ENCODE data around the gene PICALM.

PICALM gene

DNA sequence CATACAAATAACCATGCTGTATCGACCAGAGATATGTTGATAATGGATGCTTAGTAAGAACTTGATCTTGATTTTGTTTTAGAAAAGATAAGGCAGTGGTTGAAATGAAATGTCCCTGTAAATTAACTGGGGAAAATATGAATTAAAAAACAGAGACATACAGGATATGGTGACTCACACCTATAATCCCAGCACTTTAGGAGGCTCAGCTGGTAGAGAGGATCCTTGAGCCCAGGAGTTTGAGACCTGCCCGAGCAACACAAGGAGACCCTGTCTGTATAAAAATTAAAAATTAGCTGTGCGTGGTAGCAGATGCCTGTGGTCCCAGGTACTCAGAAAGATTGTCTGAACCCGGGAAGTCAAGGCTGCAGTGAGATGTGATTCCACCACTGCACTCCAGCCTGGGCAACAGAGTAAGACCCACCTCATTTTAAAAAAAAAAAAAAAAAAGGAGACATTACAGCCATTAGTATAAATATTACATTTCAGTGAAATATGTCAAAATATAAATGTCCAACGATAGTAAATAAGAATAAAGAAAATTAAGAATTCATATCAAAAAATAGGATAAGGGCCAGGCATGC, 4.6 kb downstream of the PICALM start:
- CTCF ChIA-PET = no interaction called here
- peak overlapping the region; percentile 66 for H3K27ac ChIP-seq
- TF ChIP-seq, protein P1, sequence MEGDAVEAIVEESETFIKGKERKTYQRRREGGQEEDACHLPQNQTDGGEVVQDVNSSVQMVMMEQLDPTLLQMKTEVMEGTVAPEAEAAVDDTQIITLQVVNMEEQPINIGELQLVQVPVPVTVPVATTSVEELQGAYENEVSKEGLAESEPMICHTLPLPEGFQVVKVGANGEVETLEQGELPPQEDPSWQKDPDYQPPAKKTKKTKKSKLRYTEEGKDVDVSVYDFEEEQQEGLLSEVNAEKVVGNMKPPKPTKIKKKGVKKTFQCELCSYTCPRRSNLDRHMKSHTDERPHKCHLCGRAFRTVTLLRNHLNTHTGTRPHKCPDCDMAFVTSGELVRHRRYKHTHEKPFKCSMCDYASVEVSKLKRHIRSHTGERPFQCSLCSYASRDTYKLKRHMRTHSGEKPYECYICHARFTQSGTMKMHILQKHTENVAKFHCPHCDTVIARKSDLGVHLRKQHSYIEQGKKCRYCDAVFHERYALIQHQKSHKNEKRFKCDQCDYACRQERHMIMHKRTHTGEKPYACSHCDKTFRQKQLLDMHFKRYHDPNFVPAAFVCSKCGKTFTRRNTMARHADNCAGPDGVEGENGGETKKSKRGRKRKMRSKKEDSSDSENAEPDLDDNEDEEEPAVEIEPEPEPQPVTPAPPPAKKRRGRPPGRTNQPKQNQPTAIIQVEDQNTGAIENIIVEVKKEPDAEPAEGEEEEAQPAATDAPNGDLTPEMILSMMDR (conservative IDR thresholded peaks at IDR 0.05; ENCODE audit: low read depth) = no peak
- DNase-seq (ENCODE audit: low spot score) = no peak
- POLR2A ChIA-PET (ENCODE audit: low non-redundant PET) = no interaction called here

DNA sequence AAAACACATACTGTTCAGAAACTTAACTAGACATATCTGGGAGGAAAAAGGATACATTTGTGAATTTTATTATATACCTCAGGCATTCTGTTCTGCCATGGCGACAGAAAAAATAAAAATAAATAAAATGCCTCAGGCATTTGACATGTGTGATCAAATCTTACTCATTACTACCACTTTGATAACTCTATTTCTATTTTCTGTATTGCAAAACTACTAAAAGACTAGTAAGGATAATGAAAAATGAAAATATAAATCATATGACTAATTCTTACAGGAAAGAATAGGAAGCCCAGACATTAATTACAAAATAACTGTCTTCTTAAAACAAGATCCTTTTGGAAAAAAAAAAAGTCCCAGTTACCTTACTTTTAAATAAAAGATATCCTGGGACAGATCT, 5.3 kb downstream of the PICALM start:
- TF ChIP-seq, protein P1 (conservative IDR thresholded peaks at IDR 0.05; ENCODE audit: low read depth) = no peak
- CTCF ChIA-PET = no interaction called here
- POLR2A ChIA-PET (ENCODE audit: low non-redundant PET) = no interaction called here
- DNase-seq (ENCODE audit: low spot score) = no peak
- H3K27ac ChIP-seq = no peak overlapping the region

DNA sequence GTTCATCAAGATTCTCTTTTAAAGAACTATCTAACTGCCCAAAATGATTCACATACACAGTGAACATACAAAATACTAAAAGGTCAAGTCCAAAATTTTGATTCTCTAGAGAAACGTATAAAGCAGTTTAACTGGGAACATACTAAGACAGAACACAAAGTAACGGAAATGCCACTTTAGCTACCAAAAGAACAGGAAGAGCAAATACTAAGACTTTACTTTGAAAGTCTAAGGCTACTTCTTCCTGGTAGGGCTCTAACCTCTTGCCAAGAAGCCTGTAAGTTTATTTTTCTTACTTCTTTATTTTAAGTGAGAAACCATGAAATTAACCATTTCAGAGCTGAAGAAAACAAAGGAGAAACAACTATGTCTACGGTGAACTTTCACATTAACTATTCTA, 6.2 kb downstream of the PICALM start:
- ChIA-PET POLR2A (ENCODE audit: low non-redundant PET) (no interaction called here), CTCF (no interaction called here)
- TF ChIP-seq, protein P1 (conservative IDR thresholded peaks at IDR 0.05; ENCODE audit: low read depth) = no peak
- DNase-seq (ENCODE audit: low spot score) = no peak
- H3K27ac ChIP-seq = no peak overlapping the region

DNA sequence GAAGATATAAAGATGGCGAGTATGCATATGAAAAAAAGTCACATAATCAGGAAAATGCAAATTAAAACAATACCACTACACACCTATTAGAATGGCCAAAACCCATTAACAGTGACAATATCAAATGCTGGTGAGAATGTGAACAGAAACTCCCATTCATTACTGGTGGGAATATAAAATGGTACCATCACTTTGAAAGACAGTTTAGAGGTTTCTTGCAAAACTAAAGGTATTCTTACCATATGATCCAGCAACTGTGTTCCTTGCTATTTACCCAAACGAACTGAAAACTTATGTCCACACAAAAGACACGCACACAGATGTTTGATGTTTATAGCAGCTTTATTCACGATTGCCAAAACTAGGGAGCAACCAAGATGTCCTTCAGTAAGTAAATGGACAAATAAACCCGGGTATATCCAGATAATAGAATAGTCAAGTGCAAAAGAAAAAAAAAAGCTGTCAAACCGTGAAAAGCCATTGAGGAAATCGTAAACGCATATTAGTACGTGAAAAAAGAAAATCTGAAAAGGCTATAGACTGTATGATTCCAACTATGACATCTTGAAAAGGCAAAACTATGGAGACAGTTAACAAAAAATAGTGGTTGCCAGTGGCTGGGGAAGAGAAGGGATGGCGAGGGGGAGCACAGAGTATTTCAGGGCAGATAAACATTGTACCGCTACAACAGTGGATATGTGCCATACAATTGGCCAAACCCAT, 7.2 kb downstream of the PICALM start:
- ChIA-PET CTCF (no interaction called here), POLR2A (ENCODE audit: low non-redundant PET) (interaction anchor here (0.6 kb wide), 1 partner anchor 13 kb away, joined by 3 read pairs; no protein-coding TSS in a partner anchor)
- TF ChIP-seq, protein P1 (conservative IDR thresholded peaks at IDR 0.05; ENCODE audit: low read depth) = no peak
- H3K27ac ChIP-seq = no peak overlapping the region
- no peak for DNase-seq (ENCODE audit: low spot score)

DNA sequence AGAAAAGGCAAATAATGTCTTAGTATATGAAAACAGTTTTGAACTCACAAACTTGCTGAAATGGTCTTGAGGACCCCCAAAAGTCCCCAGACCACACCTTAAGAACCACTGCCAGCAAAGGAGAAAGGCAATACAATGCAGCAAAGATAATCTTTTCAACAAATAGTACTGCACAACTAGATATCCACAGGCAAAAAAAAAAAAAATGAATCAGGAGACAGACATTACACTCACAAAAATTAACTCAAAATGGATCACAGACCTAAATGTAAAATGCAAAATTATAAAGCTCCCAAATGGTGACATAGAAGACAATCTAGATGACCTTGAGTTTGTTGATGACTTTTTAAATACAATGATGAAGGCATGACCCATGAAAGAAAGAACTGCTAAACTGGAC, 8.3 kb downstream of the PICALM start:
- TF ChIP-seq, protein P1 (conservative IDR thresholded peaks at IDR 0.05; ENCODE audit: low read depth) = no peak
- DNase-seq (ENCODE audit: low spot score) = no peak
- ChIA-PET POLR2A (ENCODE audit: low non-redundant PET) (no interaction called here), CTCF (no interaction called here)
- H3K27ac ChIP-seq = no peak overlapping the region

DNA sequence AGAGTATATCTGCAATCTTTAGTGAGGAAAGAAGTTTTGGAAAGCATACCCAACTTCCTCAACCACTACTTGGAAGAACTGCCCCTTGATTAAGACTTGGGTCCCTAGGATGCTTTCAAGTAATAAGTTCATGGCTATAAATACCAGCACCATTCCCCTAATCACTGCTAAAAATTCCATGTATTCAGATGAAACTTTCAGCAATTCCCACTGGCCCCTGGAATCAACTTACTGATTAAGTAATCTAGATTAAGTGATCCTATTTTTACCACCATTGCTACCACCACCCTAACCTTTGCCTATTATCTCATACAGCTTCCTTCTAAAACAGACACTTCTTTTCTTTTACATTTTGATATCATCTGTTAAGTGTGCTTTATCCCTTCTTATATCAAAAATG, 10.5 kb downstream of the PICALM start:
- TF ChIP-seq, protein P1 (conservative IDR thresholded peaks at IDR 0.05; ENCODE audit: low read depth) = no peak
- ChIA-PET POLR2A (ENCODE audit: low non-redundant PET) (no interaction called here), CTCF (no interaction called here)
- H3K27ac ChIP-seq = no peak overlapping the region
- DNase-seq (ENCODE audit: low spot score) = no peak

Data from RWPE1 (cell line).